ENCODE measurements around the gene KCNIP2.
"Not testable (repeated sequence)": the region's sequence is repeated elsewhere in the genome, so short reads cannot be mapped to it uniquely, and the experiment has no call there.

Gene KCNIP2

DNA sequence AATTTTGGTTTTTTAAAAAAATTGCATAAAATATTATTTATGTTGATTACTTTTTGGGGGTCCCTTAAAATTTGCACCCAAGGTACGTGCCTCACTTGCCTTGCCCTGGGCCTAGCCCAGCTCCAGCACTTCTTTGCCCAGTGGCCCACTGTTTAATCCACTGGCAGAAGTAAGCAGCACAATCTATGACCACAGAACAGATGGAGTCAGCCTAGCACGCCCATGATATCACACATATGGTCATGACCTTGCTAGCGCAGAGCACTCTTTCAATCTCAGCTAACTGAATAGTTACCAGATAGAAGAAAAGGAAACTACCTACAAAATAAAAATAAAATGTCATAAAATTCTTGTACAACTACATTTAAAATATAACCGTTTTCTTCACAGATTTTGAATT, 31.0 kb downstream of the KCNIP2 start:
- Histone ChIP-seq H3K27me3 (ENCODE audit: insufficient read depth, insufficient read length) (no peaks in the 10 kb centered on the region), H3K4me1 (ENCODE audit: insufficient read depth, insufficient read length) (peaks cover 2% of the 10 kb centered on the region), H3K4me3 (ENCODE audit: insufficient read length, low read depth) (no peak overlapping the region), H3K9me3 (ENCODE audit: insufficient read depth, low read length) (no peaks in the 10 kb centered on the region), H3K36me3 (ENCODE audit: insufficient read depth, insufficient read length, low read length) (peaks cover 53% of the 10 kb centered on the region), H3K9ac (ENCODE audit: insufficient read length, low read depth) (no peak overlapping the region)
- no peak for DNase-seq (ENCODE audit: low read depth, low spot score)
- TF ChIP-seq SUZ12 (IDR thresholded peaks at IDR 0.05; ENCODE audit: extremely low read depth, insufficient read depth, insufficient read length) (no peak), YY1 (IDR thresholded peaks at IDR 0.05; ENCODE audit: insufficient read depth, insufficient read length) (no peak), ZNF274 (IDR thresholded peaks at IDR 0.05; ENCODE audit: low read depth, low read length) (no peak)

DNA sequence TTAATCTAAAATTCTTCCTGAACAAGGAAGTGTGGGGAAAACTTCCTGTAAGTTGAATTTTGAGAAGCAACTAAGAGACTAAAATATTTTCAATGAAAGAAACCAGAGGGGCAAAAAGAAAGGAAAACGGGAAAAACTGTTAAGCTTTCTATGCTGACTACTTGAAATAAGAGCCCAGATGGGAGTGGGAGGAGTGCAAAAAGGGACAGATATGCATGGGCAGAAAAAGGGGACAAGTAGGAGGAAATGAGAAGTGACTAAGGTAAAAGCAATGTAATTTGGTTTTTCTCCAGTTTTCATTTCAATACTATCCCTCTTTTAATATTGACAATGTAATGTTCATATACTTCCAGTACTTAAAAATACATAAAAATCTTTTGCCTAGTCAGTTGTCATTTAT, 36.4 kb downstream of the KCNIP2 start:
- peaks cover 81% of the 10 kb centered on the region for H3K36me3 ChIP-seq (ENCODE audit: insufficient read depth, insufficient read length, low read length)
- no peak overlapping the region for H3K4me3 ChIP-seq (ENCODE audit: insufficient read length, low read depth)
- H3K27me3 ChIP-seq (ENCODE audit: insufficient read depth, insufficient read length), result no peaks in the 10 kb centered on the region
- no peaks in the 10 kb centered on the region for H3K4me1 ChIP-seq (ENCODE audit: insufficient read depth, insufficient read length)
- no peak for DNase-seq (ENCODE audit: low read depth, low spot score)
- H3K9ac ChIP-seq (ENCODE audit: insufficient read length, low read depth), result no peak overlapping the region
- TF ChIP-seq YY1 (IDR thresholded peaks at IDR 0.05; ENCODE audit: insufficient read depth, insufficient read length) (no peak), SUZ12 (IDR thresholded peaks at IDR 0.05; ENCODE audit: extremely low read depth, insufficient read depth, insufficient read length) (no peak), ZNF274 (IDR thresholded peaks at IDR 0.05; ENCODE audit: low read depth, low read length) (no peak)
- H3K9me3 ChIP-seq (ENCODE audit: insufficient read depth, low read length), result no peaks in the 10 kb centered on the region

GRCh38 chr10:101803511-101803910, 40.1 kb downstream of the KCNIP2 start:
- DNase-seq (ENCODE audit: low read depth, low spot score), result no peak
- H3K27me3 ChIP-seq (ENCODE audit: insufficient read depth, insufficient read length), result no peaks in the 10 kb centered on the region
- no peaks in the 10 kb centered on the region for H3K9me3 ChIP-seq (ENCODE audit: insufficient read depth, low read length)
- H3K4me1 ChIP-seq (ENCODE audit: insufficient read depth, insufficient read length), result no peaks in the 10 kb centered on the region
- TF ChIP-seq SUZ12 (IDR thresholded peaks at IDR 0.05; ENCODE audit: extremely low read depth, insufficient read depth, insufficient read length), result no peak
- TF ChIP-seq ZNF274 (IDR thresholded peaks at IDR 0.05; ENCODE audit: low read depth, low read length), result no peak
- TF ChIP-seq YY1 (IDR thresholded peaks at IDR 0.05; ENCODE audit: insufficient read depth, insufficient read length), result no peak
- no peak overlapping the region for H3K9ac ChIP-seq (ENCODE audit: insufficient read length, low read depth)
- peaks cover 81% of the 10 kb centered on the region for H3K36me3 ChIP-seq (ENCODE audit: insufficient read depth, insufficient read length, low read length)
- no peak overlapping the region for H3K4me3 ChIP-seq (ENCODE audit: insufficient read length, low read depth)

DNA sequence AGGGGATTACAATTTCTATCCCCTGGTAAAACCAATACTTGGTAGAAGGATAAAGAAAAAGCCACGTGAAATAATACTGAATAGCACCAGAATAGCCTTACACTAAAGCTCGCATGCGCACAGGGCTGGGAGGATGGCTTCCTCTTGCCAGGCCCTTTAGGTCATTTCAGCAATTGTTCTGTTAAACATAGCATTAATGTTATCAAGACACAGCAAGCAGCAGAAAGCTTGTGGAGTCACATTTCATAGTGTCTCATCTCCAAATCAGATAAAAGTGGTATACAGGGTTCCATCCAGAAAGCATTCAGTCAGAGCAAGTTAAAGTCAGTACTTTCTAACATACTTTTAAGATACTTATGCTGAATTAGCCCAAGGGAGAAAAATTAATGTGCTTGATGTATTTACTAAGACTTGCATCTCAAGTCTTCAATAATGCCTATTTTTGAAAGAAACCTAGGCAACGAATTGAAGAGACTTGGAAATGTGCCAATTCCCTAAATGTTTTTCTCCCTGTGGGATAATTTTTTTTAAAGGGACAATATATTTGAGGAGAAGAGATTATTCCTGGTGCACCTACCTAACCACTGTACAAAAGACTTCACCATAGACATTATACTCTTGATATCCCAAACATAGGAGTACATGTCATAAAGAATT, 46.1 kb downstream of the KCNIP2 start:
- Histone ChIP-seq H3K4me3 (ENCODE audit: insufficient read length, low read depth) (no peak overlapping the region), H3K9ac (ENCODE audit: insufficient read length, low read depth) (no peak overlapping the region), H3K36me3 (ENCODE audit: insufficient read depth, insufficient read length, low read length) (peaks cover 85% of the 10 kb centered on the region), H3K27me3 (ENCODE audit: insufficient read depth, insufficient read length) (no peaks in the 10 kb centered on the region), H3K9me3 (ENCODE audit: insufficient read depth, low read length) (no peaks in the 10 kb centered on the region), H3K4me1 (ENCODE audit: insufficient read depth, insufficient read length) (no peaks in the 10 kb centered on the region)
- TF ChIP-seq YY1 (IDR thresholded peaks at IDR 0.05; ENCODE audit: insufficient read depth, insufficient read length) (no peak), ZNF274 (IDR thresholded peaks at IDR 0.05; ENCODE audit: low read depth, low read length) (no peak), SUZ12 (IDR thresholded peaks at IDR 0.05; ENCODE audit: extremely low read depth, insufficient read depth, insufficient read length) (no peak)
- no peak for DNase-seq (ENCODE audit: low read depth, low spot score)

DNA sequence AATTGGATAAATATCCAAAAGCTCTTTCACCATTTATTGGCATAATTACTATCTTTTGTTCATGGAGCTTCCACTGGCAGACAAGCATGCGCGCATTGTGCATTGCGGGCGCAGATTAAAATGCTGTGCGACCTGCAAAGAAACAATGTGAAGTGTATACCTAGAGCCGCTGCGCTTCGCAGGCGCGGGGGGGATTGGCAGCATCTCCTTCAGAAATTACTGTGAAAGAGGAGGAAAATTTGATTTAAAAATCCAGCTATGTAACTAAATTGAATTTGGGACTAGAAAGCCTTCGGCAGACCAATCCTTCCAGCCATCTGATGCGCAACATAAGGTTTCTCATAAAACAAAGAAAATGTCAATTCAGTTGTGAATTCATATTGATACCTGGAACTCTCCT, 50.1 kb downstream of the KCNIP2 start:
- H3K9me3 ChIP-seq (ENCODE audit: insufficient read depth, low read length), result no peaks in the 10 kb centered on the region
- no peak overlapping the region for H3K9ac ChIP-seq (ENCODE audit: insufficient read length, low read depth)
- no peaks in the 10 kb centered on the region for H3K27me3 ChIP-seq (ENCODE audit: insufficient read depth, insufficient read length)
- DNase-seq (ENCODE audit: low read depth, low spot score), result no peak
- H3K4me3 ChIP-seq (ENCODE audit: insufficient read length, low read depth), result no peak overlapping the region
- no peak for TF ChIP-seq ZNF274 (IDR thresholded peaks at IDR 0.05; ENCODE audit: low read depth, low read length)
- TF ChIP-seq YY1 (IDR thresholded peaks at IDR 0.05; ENCODE audit: insufficient read depth, insufficient read length), result no peak
- no peak for TF ChIP-seq SUZ12 (IDR thresholded peaks at IDR 0.05; ENCODE audit: extremely low read depth, insufficient read depth, insufficient read length)
- H3K36me3 ChIP-seq (ENCODE audit: insufficient read depth, insufficient read length, low read length), result peaks cover 84% of the 10 kb centered on the region
- no peaks in the 10 kb centered on the region for H3K4me1 ChIP-seq (ENCODE audit: insufficient read depth, insufficient read length)

GRCh38 chr10:101789686-101790085, 53.9 kb downstream of the KCNIP2 start:
- no peak for DNase-seq (ENCODE audit: low read depth, low spot score)
- H3K27me3 ChIP-seq (ENCODE audit: insufficient read depth, insufficient read length), result no peaks in the 10 kb centered on the region
- H3K9ac ChIP-seq (ENCODE audit: insufficient read length, low read depth), result no peak overlapping the region
- H3K36me3 ChIP-seq (ENCODE audit: insufficient read depth, insufficient read length, low read length), result peaks cover 75% of the 10 kb centered on the region
- H3K9me3 ChIP-seq (ENCODE audit: insufficient read depth, low read length), result no peaks in the 10 kb centered on the region
- H3K4me1 ChIP-seq (ENCODE audit: insufficient read depth, insufficient read length), result no peaks in the 10 kb centered on the region
- no peak overlapping the region for H3K4me3 ChIP-seq (ENCODE audit: insufficient read length, low read depth)
- TF ChIP-seq ZNF274 (IDR thresholded peaks at IDR 0.05; ENCODE audit: low read depth, low read length) (no peak), YY1 (IDR thresholded peaks at IDR 0.05; ENCODE audit: insufficient read depth, insufficient read length) (no peak), SUZ12 (IDR thresholded peaks at IDR 0.05; ENCODE audit: extremely low read depth, insufficient read depth, insufficient read length) (no peak)

DNA sequence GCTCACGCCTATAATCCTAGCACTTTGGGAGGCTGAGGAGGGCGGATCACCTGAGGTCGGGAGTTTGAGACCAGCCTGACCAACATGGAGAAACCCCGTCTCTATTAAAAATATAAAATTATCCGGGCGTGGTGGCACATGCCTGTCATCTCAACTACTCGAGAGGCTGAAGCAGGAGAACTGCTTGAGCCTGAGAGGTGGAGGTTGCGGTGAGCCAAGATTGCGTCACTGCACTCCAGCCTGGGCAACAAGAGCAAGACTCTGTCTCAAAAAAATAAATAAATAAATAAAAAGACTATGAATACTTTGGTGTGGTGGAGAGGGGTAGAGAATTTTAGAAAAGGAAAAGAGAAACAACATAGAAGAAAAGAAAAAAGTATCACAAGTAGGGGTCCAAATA, 54.4 kb downstream of the KCNIP2 start:
- H3K9me3 ChIP-seq (ENCODE audit: insufficient read depth, low read length); H3K4me3 ChIP-seq (ENCODE audit: insufficient read length, low read depth); H3K4me1 ChIP-seq (ENCODE audit: insufficient read depth, insufficient read length); H3K9ac ChIP-seq (ENCODE audit: insufficient read length, low read depth); H3K27me3 ChIP-seq (ENCODE audit: insufficient read depth, insufficient read length); DNase-seq (ENCODE audit: low read depth, low spot score): not testable (repeated sequence)
- peaks cover 71% of the 10 kb centered on the region for H3K36me3 ChIP-seq (ENCODE audit: insufficient read depth, insufficient read length, low read length)
